NCI-H2196 treated with DMSO at 0.1 percent for 48 hours (cell line): ENCODE data around the gene LIN7B.
A peak's percentile ranks its signal among the peaks of the same experiment; 100 is the strongest.

Experiments used
- DNase-seq: peaks from one replicate; lab custom pipeline; 2025; ENCODE audit not compliant: unreplicated experiment; lab: John Stamatoyannopoulos, UW

Gene LIN7B, protein sequence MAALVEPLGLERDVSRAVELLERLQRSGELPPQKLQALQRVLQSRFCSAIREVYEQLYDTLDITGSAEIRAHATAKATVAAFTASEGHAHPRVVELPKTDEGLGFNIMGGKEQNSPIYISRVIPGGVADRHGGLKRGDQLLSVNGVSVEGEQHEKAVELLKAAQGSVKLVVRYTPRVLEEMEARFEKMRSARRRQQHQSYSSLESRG

GRCh38 chr19:49113762-49114629, at the start of gene LIN7B:
Gene LIN7B, plus strand, starts transcription at chr19:49114370. Its CDS starts 35 bp downstream, at chr19:49114405.
- peak; percentile 70 for DNase-seq

GRCh38 chr19:49064768-49065611, 49.2 kb upstream of the LIN7B start, which contains the start of gene NTF4:
Gene NTF4, minus strand, starts transcription at chr19:49064818. Its CDS starts 2,821 bp downstream, at chr19:49061997.
- DNase-seq, result peak; percentile 34

- no peak for DNase-seq
Observed at GRCh38 chr19:49065905-49066512, 48.2 kb upstream of the LIN7B start.

DNA sequence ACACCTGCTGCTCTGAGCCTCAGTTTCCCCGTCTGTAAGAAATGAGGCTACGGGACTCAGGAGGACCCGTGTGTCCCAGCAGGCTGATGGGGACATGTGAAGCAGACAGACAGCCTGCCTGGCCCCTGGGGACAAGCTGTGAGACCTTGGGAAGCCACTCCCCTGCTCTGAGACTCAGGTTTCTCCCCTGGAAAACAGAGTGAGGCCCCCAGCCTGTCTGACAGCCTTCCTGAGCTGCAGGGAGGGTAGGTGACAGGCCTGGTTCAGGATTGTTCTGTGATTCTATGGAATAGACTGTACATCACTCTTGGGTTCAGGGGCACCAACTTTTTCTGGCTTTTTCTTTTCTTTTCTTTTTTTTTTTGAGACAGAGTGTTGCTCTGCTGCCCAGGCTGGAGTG, 46.6 kb upstream of the LIN7B start:
- no peak for DNase-seq

DNA sequence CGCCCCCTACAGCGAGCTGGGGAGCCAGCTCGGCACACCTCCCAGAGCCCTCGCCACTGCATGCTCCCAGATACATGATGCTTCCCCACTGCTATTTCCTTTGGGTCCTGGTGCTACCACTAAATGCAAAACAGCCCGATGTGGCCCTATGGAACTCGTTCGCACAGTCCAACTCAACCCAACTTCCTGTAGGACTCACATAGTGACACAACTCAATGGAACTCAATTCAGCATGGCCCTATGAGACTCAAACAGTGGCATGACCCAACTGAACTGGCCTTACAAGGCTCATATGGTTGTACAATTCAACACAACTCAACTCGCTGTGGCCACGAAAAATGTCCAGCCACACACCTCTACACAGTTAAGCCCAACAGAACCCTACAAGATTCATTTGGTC, 45.1 kb upstream of the LIN7B start:
- no peak for DNase-seq

DNA sequence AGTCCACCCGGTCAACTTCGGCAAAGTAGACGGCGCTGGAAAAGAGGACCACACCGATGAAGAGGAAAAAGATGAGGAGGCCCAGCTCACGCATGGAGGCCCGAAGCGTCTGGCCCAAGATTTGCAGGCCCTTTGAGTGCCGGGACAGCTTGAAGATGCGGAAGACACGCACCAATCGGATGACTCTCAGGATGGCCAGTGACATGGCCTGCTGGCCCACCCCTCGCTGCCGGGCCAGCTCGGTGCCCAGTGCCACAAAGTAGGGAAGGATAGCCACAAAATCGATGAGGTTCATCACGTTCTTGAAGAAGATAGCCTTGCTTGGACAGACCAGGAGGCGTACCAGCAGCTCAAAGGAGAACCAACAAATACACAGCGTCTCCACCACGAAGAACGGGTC, 43.8 kb upstream of the LIN7B start:
- DNase-seq, result no peak

DNA sequence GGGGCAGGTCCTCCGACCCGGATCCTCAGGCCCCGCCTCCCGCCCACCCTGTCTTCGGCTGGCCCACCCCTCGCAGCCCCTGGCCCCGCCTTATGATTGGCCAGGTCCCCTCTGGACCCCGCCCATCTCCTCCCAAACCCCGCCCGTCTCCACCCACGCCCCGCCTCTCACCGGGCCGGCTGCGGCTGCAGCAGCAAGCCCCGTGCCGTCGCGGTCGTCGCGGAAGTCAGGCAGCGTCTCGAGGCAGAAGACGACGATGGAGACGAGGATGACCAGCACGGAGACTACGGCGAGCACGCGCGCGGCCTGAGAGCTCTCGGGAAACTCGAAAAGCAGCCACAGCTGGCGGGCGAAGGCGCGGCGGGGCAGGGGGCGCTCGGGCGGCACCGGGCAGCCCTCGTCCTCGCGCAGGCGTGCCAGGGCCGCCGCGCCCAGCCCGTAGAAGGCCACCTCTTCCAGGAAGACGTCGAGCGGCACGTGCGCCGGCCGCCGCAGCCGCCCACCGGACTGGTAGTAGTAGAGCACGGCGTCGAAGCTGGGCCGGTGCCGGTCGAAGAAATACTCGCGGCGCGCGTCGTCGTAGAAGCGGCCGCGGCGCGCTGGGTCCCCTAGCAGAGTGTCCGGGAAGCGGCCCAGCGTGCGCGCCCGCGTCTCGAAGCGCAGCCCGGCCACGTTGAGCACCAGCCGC, 42.2 kb upstream of the LIN7B start:
- no peak for DNase-seq

DNA sequence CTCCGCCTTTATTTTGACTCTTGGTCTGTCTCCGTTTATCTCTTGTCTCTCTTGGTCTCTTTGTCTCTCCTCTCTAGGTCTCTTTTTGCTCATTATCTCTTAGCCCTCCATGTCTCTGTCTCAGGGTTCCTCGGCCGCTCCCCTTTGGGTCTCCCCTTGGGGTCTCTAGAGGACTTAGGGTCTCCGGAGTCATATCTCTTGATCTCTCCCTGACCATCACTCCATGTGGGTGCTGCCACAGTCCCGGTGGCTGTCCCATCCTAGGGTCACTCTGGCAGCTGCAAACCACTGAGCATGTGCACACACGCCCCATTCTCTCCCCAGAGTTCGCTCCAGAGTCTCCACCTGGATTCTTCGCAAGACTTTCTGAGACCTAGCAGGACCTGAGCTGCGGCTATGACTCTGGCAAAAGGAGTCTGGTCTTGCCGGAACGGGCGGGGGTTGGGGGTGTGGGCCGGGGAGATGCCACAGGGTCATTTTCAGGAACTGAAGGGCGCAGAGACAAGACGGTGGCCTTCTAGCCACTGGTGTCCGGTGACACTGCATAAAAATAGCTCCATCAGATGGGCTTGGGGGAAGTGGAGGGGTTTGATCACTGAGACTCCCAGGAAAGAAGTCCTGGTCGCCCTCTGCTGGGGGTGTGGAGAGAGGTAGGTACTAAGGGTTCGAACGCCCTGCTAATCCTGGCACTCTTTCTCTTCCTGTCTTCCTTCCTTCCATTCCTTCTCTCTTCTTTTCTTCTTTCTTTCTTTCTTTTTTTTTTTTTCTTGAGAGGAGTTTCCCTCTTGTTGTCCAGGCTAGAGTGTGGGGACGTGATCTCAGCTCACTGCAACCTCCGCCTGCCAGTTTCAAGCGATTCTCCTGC, 40.4 kb upstream of the LIN7B start:
- DNase-seq, result no peak

DNA sequence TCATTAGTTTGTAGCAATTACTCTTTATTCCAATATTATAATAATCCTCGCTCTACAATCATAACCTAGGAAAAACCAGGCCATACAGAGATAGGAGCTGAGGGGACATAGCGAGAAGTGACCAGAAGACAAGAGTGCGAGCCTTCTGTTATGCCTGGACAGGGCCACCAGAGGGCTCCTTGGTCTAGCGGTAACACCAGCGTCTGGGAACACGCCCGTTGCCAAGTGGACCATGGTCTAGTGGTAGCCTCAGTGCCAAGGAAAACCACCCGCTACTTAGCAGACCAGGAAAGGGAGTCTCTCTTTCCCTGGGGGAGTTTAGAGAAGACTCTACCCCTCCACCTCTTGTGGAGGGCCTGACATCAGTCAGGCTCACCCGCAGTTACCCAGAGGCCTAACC, 39.3 kb upstream of the LIN7B start:
- DNase-seq, result peak; percentile 29

DNA sequence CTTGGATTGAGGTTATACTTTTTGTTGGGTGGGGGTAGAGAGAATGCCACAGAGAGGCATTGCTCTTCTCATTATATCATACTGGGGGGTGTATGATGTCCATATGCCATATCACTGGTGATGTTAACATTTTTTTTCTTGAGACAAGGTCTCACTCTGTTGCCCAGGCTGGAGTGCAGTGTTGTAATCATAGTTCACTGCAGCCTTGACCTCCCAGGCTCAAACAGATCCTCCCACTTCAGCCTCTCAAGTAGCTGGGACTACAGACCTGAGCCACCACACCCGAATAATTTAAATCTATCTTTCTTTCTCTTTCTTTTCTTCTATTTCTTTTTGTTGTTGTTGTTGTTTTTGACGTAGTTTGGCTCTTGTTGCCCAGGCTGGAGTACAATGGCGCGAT, 33.8 kb upstream of the LIN7B start:
- DNase-seq, result no peak

GRCh38 chr19:49081273-49081672, 32.9 kb upstream of the LIN7B start:
- DNase-seq, result no peak

DNA sequence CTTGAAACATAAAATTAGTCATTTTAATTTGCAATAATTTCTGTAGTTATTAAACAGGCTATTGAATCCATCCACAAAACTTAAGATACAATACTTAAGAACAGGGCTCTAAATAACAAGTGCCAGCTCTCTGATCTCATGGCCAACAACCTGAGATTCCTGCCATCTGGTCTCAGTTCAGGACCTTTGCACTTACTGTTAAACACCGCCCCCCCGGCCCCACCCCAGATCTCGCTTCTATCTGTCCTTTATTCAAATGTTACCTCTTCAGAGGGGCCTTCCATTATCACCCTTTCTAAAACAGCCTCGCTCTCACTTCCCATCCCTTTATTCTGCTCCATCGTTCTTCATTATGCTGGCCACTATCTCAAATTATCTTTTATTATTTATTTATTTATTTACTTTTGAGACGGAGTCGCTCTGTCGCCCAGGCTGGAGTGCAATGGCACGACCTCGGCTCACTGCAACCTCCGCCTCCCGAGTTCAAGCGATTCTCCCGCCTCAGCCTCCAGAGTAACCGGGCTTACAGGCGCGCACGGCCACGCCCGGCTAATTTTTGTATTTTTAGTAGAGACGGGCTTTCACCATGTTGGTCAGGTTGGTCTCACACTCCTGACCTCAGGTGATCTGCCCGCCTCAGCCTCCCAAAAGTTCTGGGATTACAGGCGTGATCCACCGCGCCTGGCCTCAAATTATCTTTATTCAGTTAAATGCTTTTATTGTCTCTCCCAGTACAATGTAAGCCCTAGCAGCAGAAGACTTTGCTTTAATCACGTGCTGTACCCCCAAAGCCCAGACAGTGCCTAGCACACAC, 29.8 kb upstream of the LIN7B start:
- no peak for DNase-seq

DNA sequence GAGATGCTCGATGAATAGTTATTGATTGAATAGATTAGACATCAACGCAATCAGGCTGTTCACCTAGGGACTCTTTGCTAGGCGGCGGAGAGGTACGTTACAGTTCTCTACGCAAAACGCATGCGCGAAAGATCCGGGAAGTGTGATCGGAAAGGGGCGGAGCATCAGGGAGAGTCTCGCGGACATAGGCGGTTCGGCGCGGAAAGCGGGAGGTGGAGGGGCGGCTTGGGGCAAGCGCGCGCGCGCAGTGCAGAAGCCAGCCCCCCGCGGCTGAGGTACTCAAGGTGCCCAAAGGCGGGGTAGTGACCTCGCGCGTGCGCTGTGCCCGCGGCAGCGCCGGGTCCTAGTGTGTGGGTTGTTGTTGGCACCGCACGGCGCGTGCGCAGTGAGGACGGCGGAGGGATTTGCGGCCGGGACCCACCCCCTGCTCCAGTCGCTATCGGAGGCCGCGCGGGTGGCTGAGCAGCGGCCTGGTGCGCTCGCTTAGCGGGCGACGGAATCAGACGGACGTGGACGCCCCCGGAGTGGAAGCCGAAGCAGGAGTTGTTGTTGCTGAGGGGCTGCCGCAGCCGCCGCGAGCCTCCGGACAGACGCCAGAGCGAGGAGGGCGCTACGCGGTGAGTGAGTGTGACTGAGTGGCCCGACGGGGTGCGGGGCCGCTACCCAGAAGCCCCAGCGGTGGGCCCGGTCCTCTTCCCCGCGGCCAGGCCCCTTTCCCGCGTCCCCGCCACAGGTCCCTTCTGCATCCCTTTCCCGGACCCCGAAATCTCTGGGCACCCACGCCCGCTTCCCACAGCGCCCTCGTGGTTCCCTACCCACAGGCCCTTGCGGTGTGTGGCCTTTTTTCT, 28.9 kb upstream of the LIN7B start, which contains the start of gene SNRNP70:
Gene SNRNP70 (plus strand): TSS at position 432 of the 848 bp plus-strand sequence. CDS start 964 bp downstream, outside the sequence.
- peak; percentile 99 for DNase-seq

GRCh38 chr19:49085868-49086232, 28.3 kb upstream of the LIN7B start:
- DNase-seq, result no peak

- no peak for DNase-seq
Observed at GRCh38 chr19:49086296-49086695, 27.9 kb upstream of the LIN7B start.

GRCh38 chr19:49091391-49092038, 22.7 kb upstream of the LIN7B start:
- no peak for DNase-seq

- DNase-seq, result no peak
Observed at GRCh38 chr19:49092686-49093085, 21.5 kb upstream of the LIN7B start.
